DMS53 treated with DMSO at 0.1 percent for 48 hours (cell line): Measurements from ENCODE around the gene GPC5.

ENCODE experiments used
- DNase-seq: peaks from one replicate; lab custom pipeline; 2025; ENCODE audit not compliant: unreplicated experiment; lab: John Stamatoyannopoulos, UW

Gene GPC5

DNA sequence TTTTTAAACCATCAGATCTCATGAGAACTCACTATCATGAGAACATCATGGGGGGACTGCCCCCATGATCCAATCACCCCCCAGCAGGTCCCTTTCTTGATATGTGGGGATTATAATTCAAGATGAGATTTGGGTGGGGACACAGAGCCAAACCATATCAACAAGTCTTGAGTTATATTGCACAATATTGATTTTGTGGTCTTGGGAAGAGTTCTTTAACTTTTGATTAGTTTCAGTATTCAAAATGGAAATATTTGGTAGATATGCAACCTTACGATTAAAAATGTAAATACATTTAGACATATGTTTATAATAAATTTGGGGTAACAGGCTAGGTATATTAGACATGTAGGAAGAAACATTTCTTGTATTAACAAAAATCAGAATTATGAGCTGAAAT is 188.2 kb downstream of the GPC5 start:
- no peak for DNase-seq

DNA sequence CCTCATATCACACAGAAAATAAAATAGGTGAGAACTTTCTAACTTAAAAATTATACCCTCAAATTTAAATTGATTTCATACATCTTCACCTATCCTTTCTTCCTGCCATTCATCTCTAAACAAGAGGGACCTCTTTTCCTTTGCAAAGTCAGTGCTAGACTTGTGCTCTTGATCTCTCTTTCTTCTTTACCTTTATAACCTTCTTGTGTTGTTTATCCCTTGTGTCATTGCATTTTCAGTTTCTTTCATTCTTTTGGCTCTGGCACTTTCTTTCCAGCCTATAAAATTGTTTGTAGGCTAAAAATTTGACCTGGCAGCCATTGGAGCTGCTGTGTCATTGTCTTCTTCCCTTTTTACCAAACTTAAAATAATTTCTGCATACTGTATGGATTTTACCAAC is 190.1 kb downstream of the GPC5 start:
- DNase-seq: no peak

DNA sequence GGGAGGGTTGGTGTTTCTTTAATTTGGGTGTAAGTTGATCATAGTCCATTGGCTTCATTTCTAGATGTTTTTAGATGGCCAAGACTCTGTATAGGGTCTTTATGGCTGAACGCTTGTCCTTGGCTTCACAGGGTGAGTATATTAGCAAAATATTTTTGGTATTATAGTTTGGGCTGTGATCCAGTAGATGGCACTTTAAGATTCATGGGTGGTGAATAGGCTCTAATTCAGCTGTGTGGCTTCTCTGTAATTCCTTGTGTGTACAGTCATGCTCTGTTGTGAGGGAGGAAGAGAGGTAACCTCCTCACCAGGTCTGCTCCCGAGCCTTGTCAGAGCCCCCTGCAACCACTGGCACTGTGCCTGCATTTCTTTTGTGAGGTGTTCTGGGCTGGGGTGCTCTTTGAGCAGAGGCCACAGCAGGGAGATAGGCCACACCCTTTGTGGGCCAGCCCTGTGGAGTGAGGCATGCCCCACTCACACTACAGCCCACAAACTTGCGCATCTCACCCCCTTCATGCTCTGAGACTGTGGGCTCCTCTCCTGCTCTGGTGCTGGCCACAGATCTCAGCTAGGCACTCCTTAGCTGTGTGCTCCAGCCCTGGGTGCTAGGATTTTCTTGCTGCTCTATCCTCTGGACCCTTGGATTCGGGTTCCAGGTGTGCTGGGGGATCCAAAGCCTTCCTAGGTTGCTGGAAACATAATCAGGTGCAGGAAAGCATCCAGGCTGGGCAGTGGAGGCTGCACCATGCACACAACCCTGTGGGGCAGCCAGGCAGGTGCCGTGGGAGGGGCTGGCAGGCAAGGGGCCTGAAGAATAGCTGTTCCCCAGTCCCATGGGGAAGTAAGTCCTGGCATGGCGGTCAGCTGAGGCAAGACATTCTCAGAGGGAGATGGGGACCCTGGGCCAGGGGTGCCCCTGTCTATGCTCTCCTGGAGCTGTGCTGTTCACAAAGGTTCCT is 193.9 kb downstream of the GPC5 start:
- no peak for DNase-seq

GRCh38 chr13:91593456-91593855 is 195.0 kb downstream of the GPC5 start:
- DNase-seq: no peak

DNA sequence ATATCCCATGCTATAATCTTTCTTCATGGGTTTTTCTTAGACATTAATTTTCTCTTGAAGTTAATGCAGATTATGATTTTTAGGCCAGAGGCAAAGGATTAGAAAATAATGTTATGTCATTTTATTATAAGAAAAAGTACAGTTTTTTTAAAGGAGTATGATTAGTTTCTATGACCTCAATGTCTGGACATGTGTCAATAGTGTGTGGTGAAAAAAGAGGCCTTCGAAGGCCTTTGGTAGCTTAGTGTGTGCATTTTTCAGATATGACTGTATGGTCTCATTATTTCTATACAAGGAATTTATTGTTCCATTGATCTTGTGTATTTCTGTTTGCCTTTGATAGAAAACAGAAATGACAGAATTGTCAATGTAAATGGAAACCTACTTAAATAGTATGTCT is 195.6 kb downstream of the GPC5 start:
- no peak for DNase-seq

DNA sequence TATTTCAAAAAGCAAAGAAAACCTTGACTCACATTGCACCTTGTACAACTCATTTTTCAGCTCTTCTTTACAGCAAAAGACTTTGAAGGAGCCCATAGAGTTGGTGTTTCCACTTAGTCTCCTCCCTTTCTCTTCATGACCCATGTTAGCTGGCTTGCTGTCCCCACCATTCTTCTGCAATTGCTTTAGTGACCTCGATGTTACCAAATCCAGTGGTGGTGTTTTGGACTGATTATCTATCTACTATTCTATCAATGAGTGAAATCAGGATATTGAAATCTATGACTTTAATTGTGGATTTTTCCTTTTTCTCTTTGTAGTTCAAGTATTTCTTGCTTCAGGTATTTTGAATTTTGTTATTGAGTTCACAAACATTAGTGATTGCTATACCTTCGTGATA is 197.3 kb downstream of the GPC5 start:
- no peak for DNase-seq

DNA sequence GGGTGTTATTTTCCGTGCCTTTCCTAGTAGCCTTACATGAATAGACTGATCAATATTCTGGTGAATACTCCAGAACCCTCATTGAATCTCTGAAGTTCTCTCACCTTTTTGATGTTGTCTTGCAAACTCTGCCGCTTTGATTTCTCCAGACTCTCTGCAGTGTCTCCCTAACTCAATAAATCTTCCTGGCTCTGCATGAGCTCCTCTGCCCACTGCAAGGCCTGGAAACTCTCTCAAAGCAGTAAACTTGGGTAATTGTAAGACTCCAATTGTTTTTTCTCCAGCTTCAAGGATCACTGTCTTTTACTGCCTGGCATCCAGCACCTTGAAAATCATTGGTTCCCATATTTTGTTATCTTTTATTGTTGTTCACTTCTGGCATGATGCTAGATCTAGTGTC is 198.4 kb downstream of the GPC5 start:
- no peak for DNase-seq

- no peak for DNase-seq
Measured at GRCh38 chr13:91598655-91599054, 200.2 kb downstream of the GPC5 start.

DNA sequence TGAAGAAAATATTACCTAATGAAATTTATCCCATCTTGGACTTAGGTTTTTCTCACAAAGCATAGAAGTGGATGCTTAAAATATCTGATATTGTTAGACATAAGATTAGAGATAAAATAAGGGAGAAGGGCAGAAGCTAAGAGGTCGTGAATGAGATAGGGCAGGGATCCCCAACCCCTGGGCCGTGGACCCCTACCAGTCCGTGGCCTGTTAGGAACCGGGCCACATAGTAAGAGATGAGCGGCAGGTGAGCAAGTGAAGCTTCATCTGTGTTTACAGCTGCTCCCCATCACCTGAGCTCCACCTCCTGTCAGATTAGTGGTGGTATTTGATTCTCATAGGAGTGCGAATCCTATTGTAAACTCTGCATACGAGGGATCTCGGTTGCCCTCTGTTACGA is 202.9 kb downstream of the GPC5 start:
- no peak for DNase-seq

GRCh38 chr13:91601807-91602206 is 203.4 kb downstream of the GPC5 start:
- DNase-seq: no peak

DNA sequence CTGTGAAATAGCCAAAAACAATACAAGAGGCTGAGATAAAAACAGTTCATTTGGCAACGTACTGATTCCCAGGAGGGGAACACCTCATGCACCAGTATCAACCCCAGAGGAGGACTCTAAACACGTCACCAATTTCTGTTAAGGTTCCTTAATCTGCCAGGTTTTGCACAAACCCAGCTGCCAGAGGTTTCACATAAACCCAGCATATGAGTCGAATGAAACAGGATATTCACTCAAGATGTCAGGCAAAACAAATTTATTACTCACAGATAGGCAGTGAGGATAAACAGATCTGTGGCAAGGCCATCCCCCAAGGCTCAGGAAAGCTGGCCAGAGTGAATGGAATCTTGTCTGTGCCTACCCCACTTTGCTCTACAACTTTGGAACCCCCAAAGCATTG is 210.9 kb downstream of the GPC5 start:
- no peak for DNase-seq

- DNase-seq: no peak
Measured at GRCh38 chr13:91618315-91618714, 219.9 kb downstream of the GPC5 start.

DNA sequence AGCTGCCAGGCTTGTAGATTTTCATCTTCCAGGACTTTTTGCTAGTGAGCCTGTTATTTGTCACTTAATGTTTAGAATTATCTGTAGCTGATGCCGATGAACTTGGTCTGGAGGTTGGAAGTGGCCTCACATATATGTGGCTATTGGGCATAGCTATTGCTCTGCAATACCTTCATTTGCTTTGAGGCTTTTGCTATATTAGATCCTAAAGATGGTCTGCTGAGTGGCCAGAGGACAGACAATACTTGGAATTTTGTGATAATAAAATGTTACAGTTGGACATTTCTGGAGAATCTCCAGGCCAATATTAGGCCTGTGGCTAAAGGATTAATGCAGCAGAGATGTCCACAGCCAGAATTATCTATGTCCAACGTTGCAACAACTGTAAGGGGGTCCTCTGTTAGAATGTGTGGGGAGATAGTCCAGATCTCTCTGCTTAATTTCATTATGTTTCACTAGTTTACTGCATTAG is 222.3 kb downstream of the GPC5 start:
- no peak for DNase-seq

DNA sequence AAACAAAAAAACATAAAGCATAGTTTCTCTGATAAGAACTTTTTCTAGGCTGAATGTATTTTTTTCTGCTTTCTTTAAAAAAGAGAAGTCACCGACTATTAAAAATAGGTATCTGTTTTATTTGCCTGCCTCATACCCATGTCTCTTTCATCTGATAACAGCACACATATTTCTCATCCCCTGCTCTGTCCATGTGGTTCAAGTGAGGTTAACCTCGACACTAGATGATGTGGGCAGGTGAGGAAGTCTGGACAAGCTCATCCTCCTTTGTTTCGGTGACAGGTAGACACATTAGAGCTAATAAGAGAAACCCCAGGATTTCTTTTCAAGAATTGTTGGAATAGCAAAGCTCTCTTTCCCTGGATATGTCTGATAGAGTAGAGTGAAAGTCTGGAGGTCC is 222.7 kb downstream of the GPC5 start:
- DNase-seq: no peak

DNA sequence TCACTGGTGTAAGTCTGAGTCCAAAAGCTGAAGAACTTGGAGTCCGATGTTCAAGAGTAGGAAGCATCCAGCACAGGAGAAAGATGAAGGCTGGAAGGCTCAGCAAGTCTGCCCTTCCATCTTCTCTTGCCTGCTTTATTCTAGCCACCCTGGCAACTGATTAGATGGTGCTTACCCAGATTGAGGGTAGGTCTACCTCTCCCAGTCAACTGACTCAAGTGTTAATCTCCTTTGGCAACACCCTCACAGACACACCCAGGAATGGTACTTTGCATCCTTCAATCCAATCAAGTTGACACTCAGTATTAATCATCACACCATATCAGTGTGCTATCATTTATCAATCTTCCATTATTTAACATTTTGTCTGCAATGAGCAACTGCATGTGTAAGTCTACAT is 223.5 kb downstream of the GPC5 start:
- DNase-seq: no peak

DNA sequence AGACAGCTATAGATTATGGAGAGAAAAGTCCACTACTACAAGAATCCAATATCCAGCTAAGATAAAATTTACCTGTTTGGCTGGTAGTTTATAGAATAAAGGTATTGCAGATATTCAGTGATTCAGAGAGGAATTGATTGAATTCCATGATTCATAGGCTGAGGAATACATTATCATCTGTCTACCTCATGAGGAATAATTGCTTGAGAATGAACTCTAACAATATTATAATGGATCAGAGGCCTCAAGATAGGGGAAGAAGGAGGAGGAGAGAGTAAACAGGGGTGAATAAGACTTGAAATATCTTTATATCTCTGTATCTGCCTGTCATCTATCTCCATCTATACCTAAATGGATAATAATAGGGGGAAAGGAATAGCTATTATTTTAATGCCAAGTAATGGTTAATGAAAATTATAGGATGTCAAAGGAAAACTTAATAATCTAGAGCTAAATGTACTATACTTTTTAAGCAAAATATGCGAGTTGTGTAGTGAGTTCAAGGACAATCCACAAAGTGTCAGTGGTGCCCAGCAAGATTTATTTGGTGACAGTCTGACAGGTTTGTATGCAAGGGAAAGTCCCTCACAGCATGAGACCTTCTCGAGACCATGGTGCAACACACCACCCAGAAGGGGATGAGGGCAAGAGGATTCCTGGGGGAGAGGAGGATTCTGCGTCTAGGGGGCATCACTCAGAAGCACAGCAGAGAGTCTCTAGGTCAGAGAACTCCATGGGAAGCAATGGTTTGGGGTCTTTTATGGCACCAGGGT is 224.5 kb downstream of the GPC5 start:
- no peak for DNase-seq

DNA sequence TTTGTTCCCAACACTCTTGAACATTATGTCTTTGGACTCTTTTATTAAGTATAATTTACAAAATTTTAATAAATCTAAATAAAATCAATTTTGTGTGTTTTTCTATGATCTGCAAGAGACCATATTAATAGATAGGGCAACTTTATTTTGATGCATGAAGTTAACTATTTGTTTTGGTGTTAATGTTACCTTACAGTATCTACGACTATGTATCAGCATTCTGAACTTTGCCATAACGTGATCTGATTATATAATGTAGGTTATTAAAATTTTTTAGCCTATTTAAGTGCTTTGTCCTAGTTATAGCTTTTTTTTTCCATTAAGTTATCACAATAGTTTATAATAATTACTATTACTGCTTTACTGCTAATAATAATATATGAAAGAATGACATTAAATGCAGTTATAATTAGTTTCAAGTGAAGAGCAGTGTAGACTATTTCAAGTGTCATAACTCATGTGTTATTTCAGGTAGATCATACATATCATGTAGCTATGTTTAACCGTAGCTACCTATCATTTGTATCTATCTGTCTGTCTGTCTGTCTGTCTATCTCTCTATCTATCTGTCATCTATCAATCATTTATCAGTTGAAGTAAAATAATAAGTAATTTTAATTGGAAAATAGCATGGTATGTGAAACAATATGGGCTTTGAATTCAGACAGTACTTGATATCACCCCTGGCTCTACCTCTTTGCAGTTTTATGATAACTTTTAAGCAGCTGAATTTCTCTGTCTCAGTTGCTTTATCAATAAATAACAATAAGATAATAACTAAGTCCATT is 229.7 kb downstream of the GPC5 start:
- no peak for DNase-seq

DNA sequence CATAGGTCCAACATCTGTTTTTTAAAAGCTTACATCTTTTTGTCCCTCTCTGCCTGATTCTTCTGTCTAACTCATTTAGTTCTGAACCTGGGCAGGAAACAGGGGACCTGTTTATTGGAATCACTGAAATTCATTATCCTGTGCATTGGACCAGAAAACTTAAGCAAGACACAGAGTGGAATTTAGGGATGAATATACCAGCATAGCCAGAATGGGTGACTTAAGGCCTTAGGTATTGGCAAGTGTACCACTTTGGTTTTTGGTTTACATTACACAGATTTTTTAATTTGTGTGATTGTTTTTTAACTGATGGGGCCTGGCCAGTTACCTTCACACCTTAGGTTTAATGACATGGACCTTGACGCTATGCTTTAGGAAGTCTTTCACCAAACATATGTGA is 232.5 kb downstream of the GPC5 start:
- no peak for DNase-seq

GRCh38 chr13:91632086-91632485 is 233.7 kb downstream of the GPC5 start:
- no peak for DNase-seq

GRCh38 chr13:91639330-91639729 is 240.9 kb downstream of the GPC5 start:
- no peak for DNase-seq

GRCh38 chr13:91643394-91643793 is 245.0 kb downstream of the GPC5 start:
- no peak for DNase-seq
